ENCODE data around the gene TRIM33. TPM values are rescaled to one million over a fixed set of nuclear protein-coding genes. Genes with fewer than 3 reads are reported as not detected.

TRIM33 gene
- total and polyA plus RNA-seq, 2 of the 13 experiments (the other 11 are each of a cell fraction or from before 2014, with no cell fraction given): 35.5 to 42.2 TPM

- TF ChIP-seq, protein P1, sequence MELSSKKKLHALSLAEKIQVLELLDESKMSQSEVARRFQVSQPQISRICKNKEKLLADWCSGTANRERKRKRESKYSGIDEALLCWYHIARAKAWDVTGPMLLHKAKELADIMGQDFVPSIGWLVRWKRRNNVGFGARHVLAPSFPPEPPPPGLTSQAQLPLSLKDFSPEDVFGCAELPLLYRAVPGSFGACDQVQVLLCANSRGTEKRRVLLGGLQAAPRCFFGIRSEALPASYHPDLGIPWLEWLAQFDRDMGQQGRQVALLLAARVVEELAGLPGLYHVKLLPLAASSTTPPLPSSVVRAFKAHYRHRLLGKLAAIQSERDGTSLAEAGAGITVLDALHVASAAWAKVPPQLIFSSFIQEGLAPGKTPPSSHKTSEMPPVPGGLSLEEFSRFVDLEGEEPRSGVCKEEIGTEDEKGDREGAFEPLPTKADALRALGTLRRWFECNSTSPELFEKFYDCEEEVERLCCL (CRISPR knock-in tag; IDR thresholded peaks at IDR 0.05; ENCODE audit: borderline replicate concordance): no peak
- TF ChIP-seq, protein P2, sequence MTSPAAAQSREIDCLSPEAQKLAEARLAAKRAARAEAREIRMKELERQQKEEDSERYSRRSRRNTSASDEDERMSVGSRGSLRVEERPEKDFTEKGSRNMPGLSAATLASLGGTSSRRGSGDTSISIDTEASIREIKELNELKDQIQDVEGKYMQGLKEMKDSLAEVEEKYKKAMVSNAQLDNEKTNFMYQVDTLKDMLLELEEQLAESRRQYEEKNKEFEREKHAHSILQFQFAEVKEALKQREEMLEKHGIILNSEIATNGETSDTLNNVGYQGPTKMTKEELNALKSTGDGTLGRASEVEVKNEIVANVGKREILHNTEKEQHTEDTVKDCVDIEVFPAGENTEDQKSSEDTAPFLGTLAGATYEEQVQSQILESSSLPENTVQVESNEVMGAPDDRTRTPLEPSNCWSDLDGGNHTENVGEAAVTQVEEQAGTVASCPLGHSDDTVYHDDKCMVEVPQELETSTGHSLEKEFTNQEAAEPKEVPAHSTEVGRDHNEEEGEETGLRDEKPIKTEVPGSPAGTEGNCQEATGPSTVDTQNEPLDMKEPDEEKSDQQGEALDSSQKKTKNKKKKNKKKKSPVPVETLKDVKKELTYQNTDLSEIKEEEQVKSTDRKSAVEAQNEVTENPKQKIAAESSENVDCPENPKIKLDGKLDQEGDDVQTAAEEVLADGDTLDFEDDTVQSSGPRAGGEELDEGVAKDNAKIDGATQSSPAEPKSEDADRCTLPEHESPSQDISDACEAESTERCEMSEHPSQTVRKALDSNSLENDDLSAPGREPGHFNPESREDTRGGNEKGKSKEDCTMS (CRISPR knock-in tag; conservative IDR thresholded peaks at IDR 0.05): 0 out of 2 replicates have a peak, but pooled peaks have one; percentile 20
- TF ChIP-seq ZNF124 (CRISPR knock-in tag; IDR thresholded peaks at IDR 0.05): peak; percentile 87; the same call in 1 of the 2 replicates
- TF ChIP-seq ZNF773 (CRISPR knock-in tag; IDR thresholded peaks at IDR 0.05; ENCODE audit: borderline replicate concordance): no peak
- peak; percentile 39; the same call in 1 of the 2 replicates for TF ChIP-seq RBFOX2 (IDR thresholded peaks at IDR 0.05; ENCODE audit: low read depth, low read length)
- TF ChIP-seq RBM22 (optimal IDR thresholded peaks at IDR 0.05; ENCODE audit: low read length): no peak
- TF ChIP-seq USF2 (IDR thresholded peaks at IDR 0.05; ENCODE audit: low read depth, low read length): peak; percentile 52; the same call in 1 of the 2 replicates
- peak; percentile 80; the same call in 1 of the 2 replicates for TF ChIP-seq USF2 (CRISPR knock-in tag; IDR thresholded peaks at IDR 0.05; ENCODE audit: borderline replicate concordance)
- TF ChIP-seq NBN (conservative IDR thresholded peaks at IDR 0.05): no peak
- TF ChIP-seq, protein P3, sequence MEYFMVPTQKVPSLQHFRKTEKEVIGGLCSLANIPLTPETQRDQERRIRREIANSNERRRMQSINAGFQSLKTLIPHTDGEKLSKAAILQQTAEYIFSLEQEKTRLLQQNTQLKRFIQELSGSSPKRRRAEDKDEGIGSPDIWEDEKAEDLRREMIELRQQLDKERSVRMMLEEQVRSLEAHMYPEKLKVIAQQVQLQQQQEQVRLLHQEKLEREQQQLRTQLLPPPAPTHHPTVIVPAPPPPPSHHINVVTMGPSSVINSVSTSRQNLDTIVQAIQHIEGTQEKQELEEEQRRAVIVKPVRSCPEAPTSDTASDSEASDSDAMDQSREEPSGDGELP (IDR thresholded peaks at IDR 0.05; ENCODE audit: borderline replicate concordance, low read depth): peak; percentile 91; the same call in 1 of the 2 replicates
- TF ChIP-seq POLR2A (IDR thresholded peaks at IDR 0.05; ENCODE audit: insufficient read depth in 1 of 2, low read depth in 2 of 2, low read length in 2 of 2): no peak
- TF ChIP-seq ZNF3 (CRISPR knock-in tag; IDR thresholded peaks at IDR 0.05): no peak
- TF ChIP-seq HNF4A (CRISPR knock-in tag; IDR thresholded peaks at IDR 0.05): peak; percentile 78
- peak; percentile 96 for TF ChIP-seq NFIC (IDR thresholded peaks at IDR 0.05; ENCODE audit: low read length)
- TF ChIP-seq, protein P4, sequence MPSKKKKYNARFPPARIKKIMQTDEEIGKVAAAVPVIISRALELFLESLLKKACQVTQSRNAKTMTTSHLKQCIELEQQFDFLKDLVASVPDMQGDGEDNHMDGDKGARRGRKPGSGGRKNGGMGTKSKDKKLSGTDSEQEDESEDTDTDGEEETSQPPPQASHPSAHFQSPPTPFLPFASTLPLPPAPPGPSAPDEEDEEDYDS (CRISPR knock-in tag; IDR thresholded peaks at IDR 0.05): peak; percentile 69; the same call in 1 of the 2 replicates
- TF ChIP-seq ASH2L (IDR thresholded peaks at IDR 0.05; ENCODE audit: insufficient read length, low read depth, low read length): peak; percentile 41
- TF ChIP-seq AKAP8 (CRISPR knock-in tag; IDR thresholded peaks at IDR 0.05): no peak
- TF ChIP-seq ZSCAN30 (CRISPR knock-in tag; IDR thresholded peaks at IDR 0.05): no peak
- TF ChIP-seq SALL2 (CRISPR knock-in tag; IDR thresholded peaks at IDR 0.05): no peak
- peak; percentile 90; the same call in 1 of the 2 replicates for TF ChIP-seq ZNF878 (CRISPR knock-in tag; IDR thresholded peaks at IDR 0.05)
- TF ChIP-seq, protein P5, sequence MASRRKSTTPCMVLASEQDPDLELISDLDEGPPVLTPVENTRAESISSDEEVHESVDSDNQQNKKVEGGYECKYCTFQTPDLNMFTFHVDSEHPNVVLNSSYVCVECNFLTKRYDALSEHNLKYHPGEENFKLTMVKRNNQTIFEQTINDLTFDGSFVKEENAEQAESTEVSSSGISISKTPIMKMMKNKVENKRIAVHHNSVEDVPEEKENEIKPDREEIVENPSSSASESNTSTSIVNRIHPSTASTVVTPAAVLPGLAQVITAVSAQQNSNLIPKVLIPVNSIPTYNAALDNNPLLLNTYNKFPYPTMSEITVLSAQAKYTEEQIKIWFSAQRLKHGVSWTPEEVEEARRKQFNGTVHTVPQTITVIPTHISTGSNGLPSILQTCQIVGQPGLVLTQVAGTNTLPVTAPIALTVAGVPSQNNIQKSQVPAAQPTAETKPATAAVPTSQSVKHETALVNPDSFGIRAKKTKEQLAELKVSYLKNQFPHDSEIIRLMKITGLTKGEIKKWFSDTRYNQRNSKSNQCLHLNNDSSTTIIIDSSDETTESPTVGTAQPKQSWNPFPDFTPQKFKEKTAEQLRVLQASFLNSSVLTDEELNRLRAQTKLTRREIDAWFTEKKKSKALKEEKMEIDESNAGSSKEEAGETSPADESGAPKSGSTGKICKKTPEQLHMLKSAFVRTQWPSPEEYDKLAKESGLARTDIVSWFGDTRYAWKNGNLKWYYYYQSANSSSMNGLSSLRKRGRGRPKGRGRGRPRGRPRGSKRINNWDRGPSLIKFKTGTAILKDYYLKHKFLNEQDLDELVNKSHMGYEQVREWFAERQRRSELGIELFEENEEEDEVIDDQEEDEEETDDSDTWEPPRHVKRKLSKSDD (CRISPR knock-in tag; IDR thresholded peaks at IDR 0.05; ENCODE audit: low read depth): no peak
Measured at GRCh38 chr1:114467491-114467890, 43.5 kb downstream of the TRIM33 start (continued).
